ENCODE results near the gene BYSL.

DNA sequence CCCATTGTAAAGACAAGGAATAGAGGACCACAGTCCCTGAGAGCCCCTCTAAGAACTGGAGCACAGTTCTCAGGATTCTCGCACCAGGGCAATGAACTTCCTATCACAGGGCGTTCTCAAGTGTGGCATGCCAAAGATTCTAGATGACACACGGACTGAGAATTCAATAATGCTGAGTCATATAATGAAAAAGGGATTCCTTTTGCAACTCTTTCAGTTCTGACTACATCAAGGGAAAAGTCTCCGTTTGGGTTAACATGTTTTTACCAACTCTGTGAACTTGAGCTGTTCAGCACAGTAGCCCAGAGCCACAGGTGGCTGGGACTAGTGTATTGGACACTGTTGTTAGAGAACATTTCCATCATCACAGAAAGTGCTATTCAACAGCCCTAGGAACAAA, 3.8 kb upstream of the BYSL start:
- TF ChIP-seq FOXK2 (IDR thresholded peaks at IDR 0.05) (no peak), ARNT (IDR thresholded peaks at IDR 0.05) (no peak), SP1 (IDR thresholded peaks at IDR 0.05) (no peak), NFRKB (IDR thresholded peaks at IDR 0.05) (no peak), LEF1 (IDR thresholded peaks at IDR 0.05; ENCODE audit: borderline replicate concordance) (no peak), BHLHE40 (IDR thresholded peaks at IDR 0.05; ENCODE audit: borderline replicate concordance) (no peak), L3MBTL2 (conservative IDR thresholded peaks at IDR 0.05) (no peak), ZNF384 (IDR thresholded peaks at IDR 0.05) (no peak)
